Measurements from ENCODE around the gene OPTN. TPM values are rescaled to one million over a fixed set of nuclear protein-coding genes. Genes with fewer than 3 reads are reported as not detected.

Gene OPTN
- polyA plus RNA-seq, 1 donor from 2014 or later: 38.2 TPM

DNA sequence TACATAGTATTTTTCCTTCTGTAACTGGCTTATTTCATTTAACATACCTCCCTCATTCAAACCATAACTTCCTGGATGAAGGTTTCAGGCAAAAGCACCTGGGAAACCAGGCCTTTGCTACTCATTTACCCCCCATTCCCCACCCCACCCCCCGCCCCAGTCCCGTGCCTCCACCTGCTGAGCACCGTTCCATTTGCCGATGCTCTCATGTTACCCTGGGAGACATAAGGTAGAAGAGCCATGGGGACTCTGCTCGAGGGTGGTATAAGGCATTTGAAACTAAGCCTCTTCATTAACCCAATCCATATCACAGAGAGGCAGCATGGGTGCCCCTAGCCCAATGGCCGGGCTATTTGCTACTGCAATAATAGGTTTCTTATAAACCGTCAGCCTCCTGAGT, 39.2 kb downstream of the OPTN start:
- Histone ChIP-seq H3K4me2 (ENCODE audit: low read length) (no peak overlapping the region), H2AFZ (ENCODE audit: low read depth, low read length) (no peak overlapping the region)
- TF ChIP-seq, protein P1, sequence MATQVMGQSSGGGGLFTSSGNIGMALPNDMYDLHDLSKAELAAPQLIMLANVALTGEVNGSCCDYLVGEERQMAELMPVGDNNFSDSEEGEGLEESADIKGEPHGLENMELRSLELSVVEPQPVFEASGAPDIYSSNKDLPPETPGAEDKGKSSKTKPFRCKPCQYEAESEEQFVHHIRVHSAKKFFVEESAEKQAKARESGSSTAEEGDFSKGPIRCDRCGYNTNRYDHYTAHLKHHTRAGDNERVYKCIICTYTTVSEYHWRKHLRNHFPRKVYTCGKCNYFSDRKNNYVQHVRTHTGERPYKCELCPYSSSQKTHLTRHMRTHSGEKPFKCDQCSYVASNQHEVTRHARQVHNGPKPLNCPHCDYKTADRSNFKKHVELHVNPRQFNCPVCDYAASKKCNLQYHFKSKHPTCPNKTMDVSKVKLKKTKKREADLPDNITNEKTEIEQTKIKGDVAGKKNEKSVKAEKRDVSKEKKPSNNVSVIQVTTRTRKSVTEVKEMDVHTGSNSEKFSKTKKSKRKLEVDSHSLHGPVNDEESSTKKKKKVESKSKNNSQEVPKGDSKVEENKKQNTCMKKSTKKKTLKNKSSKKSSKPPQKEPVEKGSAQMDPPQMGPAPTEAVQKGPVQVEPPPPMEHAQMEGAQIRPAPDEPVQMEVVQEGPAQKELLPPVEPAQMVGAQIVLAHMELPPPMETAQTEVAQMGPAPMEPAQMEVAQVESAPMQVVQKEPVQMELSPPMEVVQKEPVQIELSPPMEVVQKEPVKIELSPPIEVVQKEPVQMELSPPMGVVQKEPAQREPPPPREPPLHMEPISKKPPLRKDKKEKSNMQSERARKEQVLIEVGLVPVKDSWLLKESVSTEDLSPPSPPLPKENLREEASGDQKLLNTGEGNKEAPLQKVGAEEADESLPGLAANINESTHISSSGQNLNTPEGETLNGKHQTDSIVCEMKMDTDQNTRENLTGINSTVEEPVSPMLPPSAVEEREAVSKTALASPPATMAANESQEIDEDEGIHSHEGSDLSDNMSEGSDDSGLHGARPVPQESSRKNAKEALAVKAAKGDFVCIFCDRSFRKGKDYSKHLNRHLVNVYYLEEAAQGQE (IDR thresholded peaks at IDR 0.05; ENCODE audit: borderline replicate concordance): no peak
- TF ChIP-seq SMC3 (conservative IDR thresholded peaks at IDR 0.05; ENCODE audit: poor library complexity): no peak
- TF ChIP-seq, protein P2, sequence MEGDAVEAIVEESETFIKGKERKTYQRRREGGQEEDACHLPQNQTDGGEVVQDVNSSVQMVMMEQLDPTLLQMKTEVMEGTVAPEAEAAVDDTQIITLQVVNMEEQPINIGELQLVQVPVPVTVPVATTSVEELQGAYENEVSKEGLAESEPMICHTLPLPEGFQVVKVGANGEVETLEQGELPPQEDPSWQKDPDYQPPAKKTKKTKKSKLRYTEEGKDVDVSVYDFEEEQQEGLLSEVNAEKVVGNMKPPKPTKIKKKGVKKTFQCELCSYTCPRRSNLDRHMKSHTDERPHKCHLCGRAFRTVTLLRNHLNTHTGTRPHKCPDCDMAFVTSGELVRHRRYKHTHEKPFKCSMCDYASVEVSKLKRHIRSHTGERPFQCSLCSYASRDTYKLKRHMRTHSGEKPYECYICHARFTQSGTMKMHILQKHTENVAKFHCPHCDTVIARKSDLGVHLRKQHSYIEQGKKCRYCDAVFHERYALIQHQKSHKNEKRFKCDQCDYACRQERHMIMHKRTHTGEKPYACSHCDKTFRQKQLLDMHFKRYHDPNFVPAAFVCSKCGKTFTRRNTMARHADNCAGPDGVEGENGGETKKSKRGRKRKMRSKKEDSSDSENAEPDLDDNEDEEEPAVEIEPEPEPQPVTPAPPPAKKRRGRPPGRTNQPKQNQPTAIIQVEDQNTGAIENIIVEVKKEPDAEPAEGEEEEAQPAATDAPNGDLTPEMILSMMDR (IDR thresholded peaks at IDR 0.05; ENCODE audit: poor library complexity, severe bottlenecking): no peak
- no peak for TF ChIP-seq EP300 (conservative IDR thresholded peaks at IDR 0.05; ENCODE audit: poor library complexity, severe bottlenecking)
- TF ChIP-seq RAD21 (conservative IDR thresholded peaks at IDR 0.05): no peak
- TF ChIP-seq MXI1 (conservative IDR thresholded peaks at IDR 0.05; ENCODE audit: poor library complexity, severe bottlenecking): no peak
- TF ChIP-seq TAF1 (IDR thresholded peaks at IDR 0.05; ENCODE audit: low read depth): no peak
- TF ChIP-seq EZH2 (IDR thresholded peaks at IDR 0.05; ENCODE audit: borderline replicate concordance, insufficient read depth, low read length, poor library complexity, severe bottlenecking): no peak
- no peak for TF ChIP-seq POLR2AphosphoS5 (IDR thresholded peaks at IDR 0.05)

DNA sequence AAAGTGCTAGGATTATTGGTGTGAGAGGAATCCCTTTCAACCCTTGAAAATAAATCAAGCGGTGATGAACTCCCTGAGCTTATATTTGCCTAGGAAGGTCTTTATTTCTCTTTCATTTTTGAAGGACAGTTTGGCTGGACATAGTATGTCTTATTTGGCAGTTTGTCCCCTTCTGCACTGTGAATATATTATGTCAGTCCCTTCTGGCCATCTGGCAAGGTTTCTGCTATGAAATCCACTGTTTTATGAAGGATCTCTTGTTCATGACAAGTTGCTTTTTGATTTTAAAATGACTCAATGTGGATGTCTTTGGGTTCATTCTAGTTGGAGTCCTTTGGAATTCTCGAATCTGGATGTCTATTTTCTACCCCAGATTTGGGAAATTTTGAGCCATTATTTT, 39.7 kb downstream of the OPTN start:
- H3K36me3 ChIP-seq (ENCODE audit: insufficient read depth, low read length): peaks cover 12% of the 10 kb centered on the region
- H3K4me3 ChIP-seq (ENCODE audit: low read length): no peak overlapping the region
- no peaks in the 10 kb centered on the region for H3F3A ChIP-seq (ENCODE audit: insufficient read depth, low read length, poor library complexity, severe bottlenecking)
- no peak overlapping the region for H3K4me2 ChIP-seq (ENCODE audit: low read length)
- H3K27ac ChIP-seq (ENCODE audit: low read length): no peak overlapping the region
- no peaks in the 10 kb centered on the region for H3K27me3 ChIP-seq (ENCODE audit: insufficient read depth, low read depth, low read length)
- no peaks in the 10 kb centered on the region for H3K79me2 ChIP-seq (replicated peaks; ENCODE audit: insufficient read depth, low read length)
- no peak overlapping the region for H2AFZ ChIP-seq (ENCODE audit: low read depth, low read length)
- H3K9me2 ChIP-seq (ENCODE audit: insufficient read depth, low read length): no peaks in the 10 kb centered on the region
- no peaks in the 10 kb centered on the region for H4K20me1 ChIP-seq (ENCODE audit: insufficient read depth)
- no peak overlapping the region for H3K9ac ChIP-seq (ENCODE audit: low read length)
- no peaks in the 10 kb centered on the region for H3K9me3 ChIP-seq (ENCODE audit: low read length)
- TF ChIP-seq EZH2 (IDR thresholded peaks at IDR 0.05; ENCODE audit: borderline replicate concordance, insufficient read depth, low read length, poor library complexity, severe bottlenecking) (no peak), RAD21 (conservative IDR thresholded peaks at IDR 0.05) (no peak), SMC3 (conservative IDR thresholded peaks at IDR 0.05; ENCODE audit: poor library complexity) (no peak), TAF1 (IDR thresholded peaks at IDR 0.05; ENCODE audit: low read depth) (no peak), MXI1 (conservative IDR thresholded peaks at IDR 0.05; ENCODE audit: poor library complexity, severe bottlenecking) (no peak), POLR2AphosphoS5 (IDR thresholded peaks at IDR 0.05) (no peak), EP300 (conservative IDR thresholded peaks at IDR 0.05; ENCODE audit: poor library complexity, severe bottlenecking) (no peak)
- TF ChIP-seq, protein P2 (IDR thresholded peaks at IDR 0.05; ENCODE audit: poor library complexity, severe bottlenecking): no peak
- TF ChIP-seq, protein P1 (IDR thresholded peaks at IDR 0.05; ENCODE audit: borderline replicate concordance): no peak

More for the DNA sequence above, 39.2 kb downstream of the OPTN start:
- Histone ChIP-seq H3K9me3 (ENCODE audit: low read length) (no peaks in the 10 kb centered on the region), H3K9me2 (ENCODE audit: insufficient read depth, low read length) (no peaks in the 10 kb centered on the region), H3K36me3 (ENCODE audit: insufficient read depth, low read length) (peaks cover 12% of the 10 kb centered on the region), H3K27me3 (ENCODE audit: insufficient read depth, low read depth, low read length) (no peaks in the 10 kb centered on the region), H3F3A (ENCODE audit: insufficient read depth, low read length, poor library complexity, severe bottlenecking) (no peaks in the 10 kb centered on the region), H3K4me3 (ENCODE audit: low read length) (no peak overlapping the region), H3K79me2 (replicated peaks; ENCODE audit: insufficient read depth, low read length) (no peaks in the 10 kb centered on the region), H3K27ac (ENCODE audit: low read length) (no peak overlapping the region), H3K9ac (ENCODE audit: low read length) (no peak overlapping the region), H4K20me1 (ENCODE audit: insufficient read depth) (no peaks in the 10 kb centered on the region)
